A172 (cell line): ENCODE measurements around the gene ARSK. TPM values are rescaled to one million over a fixed set of nuclear protein-coding genes. Genes with fewer than 3 reads are reported as not detected.
A peak's percentile ranks its signal among the peaks of the same experiment; 100 is the strongest.

Source experiments
- DNase-seq: peaks from one replicate; pipeline ENCODE4 v3.0.0-alpha.2; 2015; ENCODE audit warnings: low spot score
- total RNA-seq: library from RNA; depleted of rRNA; stranded (reverse); fragments of >200 nt; shearing (Covaris generic); gene quantifications from 2 replicates; pipeline ENCODE4 v1.2.3, GENCODE V29; 2014

The ARSK gene
- total RNA-seq, 1 experiment from 2014 or later: 18.3 TPM

DNA sequence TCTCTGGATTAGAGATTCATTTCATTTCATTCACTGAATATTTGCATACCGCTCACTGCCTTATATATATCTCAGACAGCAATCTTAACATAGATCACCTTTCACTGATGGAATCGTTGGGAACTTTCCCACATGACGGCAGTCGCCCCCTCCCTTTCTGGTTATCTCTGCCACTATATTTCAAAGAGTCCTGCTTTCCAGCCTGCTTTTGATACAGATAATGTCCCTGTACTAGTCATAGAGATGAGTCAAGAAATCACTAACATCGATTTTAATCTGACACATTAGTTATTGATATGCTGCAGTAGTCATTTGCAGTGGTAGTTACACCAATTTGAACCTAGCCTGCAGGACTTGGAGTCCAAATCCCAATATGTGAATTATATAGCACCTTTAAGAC lies 8.5 kb downstream of the ARSK start:
- DNase-seq: no peak

DNA sequence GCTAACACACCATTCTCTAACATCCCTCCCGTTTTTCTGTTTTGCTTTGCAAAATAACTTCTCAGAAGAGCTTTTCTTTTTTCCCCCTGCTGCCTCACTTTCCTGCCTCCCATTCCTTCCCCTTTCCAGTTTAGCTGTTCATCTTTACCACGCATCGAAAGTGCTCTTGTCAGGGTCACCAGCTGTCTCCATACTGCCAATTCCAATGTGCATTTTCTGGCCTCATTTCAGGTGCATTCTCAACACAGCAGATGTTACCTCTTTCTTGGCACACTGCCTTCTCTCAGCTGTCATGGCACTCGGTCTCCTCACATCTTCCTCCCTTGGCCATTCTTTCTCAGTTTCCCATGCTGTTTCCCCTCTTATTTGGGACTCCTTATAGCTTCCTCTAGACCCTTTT lies 9.5 kb downstream of the ARSK start:
- DNase-seq: no peak

DNA sequence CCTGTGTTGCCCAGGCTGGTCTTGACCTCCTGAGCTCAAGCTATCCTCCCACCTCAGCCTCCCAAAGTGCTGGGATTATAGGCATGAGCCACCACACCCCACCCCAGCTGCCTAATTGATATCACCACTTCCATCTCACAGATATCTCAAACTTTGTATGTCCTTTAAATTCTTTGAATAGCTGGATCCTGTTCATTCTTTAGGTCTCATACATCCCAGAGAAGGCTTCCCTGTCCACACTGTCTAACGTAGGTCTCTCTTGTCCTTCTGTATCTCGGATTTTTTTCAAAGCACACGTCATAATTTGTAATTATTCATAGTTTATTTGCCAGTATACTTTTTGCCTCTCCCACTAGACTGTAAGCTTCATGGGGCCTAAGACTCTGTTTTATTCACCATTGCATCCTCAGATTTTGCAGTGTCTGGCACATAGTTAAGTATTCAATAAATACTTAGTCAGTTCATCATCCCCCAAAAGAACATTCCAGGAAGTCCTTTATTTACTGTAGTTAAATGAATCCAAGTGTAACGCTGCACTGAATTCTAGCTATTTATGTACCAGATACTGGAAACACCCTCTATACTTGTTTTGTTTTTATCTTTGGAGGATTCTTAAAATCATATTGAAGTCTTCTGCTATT lies 10.5 kb downstream of the ARSK start:
- DNase-seq: no peak

DNA sequence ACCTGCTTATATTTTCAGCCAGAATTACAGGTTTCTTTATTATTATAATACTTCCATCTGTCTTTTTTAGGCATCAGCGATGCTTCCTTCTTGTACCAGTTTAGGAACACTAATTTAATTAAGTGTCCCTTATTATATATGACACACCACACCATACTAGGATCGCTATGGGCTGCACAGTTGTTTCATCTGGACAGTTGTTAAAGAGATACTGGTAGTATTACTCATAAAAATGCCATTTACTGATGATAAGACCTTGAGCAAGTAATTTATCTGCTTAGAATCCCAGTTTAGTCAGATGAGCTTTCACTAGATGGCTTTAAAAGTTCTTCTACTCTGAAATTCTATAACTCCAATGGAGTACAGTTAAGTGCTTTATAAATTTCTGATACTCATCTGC lies 17.1 kb downstream of the ARSK start:
- no peak for DNase-seq

DNA sequence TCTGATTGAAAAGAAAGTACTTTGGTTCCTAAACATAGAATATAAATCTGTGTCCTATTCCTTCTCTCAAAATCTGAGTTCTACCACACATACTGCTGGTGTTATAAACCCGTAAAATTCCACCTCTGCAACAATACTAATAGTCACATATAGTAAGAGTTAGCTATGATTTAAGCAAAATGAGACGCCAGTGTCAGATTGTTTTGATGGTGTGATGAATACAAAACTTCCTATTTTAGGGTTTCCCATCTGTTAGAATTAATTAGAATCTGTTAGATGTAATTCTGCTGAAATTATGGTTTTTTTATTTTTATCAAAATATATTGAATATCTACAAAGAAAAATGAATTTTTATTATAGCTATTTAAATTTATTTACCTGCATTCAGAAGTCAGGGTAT lies 26.7 kb downstream of the ARSK start:
- no peak for DNase-seq

DNA sequence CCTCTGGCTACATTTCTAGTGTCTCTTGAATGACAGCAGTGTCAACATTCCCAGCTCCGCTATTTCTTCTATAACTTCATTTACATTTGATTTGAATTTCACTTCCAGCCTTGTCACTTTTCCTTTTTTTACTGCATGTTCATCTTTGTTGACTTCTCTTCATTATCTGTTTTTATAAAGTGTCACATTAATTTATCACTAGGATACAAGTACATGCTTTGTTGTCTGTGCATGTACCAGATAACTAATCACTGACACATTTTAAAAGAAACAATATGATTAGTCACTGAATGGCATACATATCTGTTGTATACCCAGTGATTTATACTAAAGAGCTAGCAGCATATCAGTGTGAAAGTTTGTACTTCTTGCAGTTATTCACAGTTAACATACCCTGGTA lies 29.1 kb downstream of the ARSK start:
- DNase-seq: no peak

DNA sequence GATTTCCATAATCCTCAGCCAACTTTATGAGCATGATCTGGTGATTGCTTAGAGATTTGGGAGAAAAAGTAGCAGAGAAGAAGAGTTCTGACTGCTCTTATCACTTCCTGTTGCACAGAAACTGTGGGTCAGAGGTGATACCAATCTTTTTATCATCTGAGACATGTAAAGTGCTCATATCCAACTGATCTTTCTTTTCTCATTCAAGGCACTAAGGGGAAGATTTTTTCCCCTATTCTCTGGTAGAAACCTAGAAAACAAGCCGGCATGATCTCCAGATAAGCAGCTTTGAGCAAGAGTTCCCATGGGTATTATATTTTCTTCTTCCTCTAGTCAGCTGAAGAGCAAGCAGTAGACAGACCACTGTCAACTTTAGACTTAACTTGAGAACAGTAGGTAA lies 36.0 kb downstream of the ARSK start:
- no peak for DNase-seq

DNA sequence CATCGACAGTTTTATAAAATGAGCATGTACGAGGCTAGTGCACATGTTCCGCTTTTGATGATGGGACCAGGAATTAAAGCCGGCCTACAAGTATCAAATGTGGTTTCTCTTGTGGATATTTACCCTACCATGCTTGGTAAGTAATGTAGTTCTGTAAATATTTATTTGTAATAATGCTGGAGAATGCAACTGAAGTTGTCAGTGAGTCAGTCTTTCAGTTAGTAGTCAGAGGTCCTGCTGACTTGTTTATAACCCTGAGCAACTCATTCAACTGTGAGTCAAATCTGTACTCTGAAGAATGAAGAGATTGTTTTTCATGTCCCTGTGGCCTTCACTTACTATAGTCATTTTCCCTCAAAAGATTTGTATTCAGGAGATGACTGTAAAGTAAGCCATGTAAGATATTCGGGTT lies 36.6 kb downstream of the ARSK start:
- peak; percentile 41 for DNase-seq

DNA sequence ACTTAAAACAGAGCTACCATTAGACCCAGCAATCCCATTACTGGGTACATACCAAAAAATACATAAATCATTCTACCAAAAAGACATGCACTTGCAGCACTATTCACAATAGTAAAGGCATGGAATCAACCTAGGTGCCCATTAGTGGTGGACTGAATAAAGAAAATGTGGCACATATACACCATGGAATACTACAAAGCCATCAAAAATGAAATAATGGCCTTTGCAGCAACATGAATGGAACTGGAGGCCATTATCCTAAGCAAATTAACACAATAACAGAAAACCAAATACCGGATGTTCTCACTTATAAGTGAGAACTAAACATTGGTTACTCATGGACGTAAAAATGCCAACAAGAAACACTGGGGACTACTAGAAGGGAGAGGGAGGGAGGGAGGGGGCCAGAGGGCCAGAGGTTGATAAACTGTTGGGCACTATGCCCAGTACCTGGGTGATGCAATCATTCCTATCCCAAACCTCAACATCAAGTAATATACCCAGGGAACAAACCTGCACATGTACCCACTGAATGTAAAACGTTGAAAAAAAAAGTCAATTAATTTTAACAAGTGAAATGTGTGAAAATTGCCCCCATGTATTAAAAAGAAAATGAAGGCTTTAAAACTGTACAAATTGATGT lies 40.5 kb downstream of the ARSK start:
- peak; percentile 15 for DNase-seq

DNA sequence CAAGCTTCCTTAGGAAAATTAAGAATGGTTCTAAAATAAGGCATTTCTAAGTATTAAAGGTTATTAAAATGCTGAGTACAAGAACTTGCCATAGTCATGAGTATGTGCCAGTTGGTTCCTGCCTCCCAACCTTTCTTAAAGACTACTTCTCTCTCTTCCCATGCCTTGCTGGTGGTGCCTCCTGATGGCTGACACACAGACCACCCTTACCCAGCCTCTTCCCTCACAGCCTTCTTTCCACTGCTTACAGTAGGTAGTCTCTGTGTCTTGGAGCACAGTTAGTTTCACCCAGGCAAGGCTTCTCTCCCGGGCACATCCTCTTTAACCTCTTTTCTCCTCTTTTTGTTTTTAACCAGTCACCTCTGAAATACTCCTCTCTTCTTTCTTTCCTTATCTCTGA lies 44.4 kb downstream of the ARSK start:
- no peak for DNase-seq

DNA sequence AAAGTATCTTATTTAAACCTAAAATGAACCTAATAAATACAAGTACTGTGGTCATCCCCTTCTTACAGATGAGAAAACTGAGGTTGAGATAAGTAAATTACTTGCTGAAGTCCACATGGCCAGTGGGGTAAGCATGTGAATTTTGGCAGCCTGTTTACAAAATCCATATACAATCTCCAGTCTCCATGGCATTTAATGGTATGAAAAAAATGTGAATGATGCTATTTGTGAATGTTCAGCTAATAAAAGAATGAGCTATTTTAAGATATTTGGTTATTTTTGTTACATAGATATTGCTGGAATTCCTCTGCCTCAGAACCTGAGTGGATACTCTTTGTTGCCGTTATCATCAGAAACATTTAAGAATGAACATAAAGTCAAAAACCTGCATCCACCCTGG lies 45.7 kb downstream of the ARSK start:
- DNase-seq: no peak

DNA sequence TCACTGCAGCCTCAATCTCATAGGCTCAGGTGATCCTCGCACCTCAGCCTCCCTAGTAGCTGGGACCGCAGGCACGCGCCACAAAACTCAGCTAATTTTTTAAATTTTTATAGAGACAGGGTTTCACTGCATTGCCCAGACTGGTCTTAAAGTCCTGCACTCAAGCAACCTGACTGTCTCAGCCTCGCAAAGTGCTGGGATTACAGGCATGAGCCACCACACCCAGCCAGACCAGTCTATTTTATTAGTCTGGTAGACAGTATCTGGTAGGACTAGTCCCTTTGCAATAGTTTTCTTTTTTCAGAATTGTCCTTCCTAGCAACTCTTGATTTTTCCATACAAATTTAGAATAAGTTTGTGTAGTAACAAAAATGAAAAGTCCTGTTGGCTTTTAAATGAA lies 50.9 kb downstream of the ARSK start:
- no peak for DNase-seq

DNA sequence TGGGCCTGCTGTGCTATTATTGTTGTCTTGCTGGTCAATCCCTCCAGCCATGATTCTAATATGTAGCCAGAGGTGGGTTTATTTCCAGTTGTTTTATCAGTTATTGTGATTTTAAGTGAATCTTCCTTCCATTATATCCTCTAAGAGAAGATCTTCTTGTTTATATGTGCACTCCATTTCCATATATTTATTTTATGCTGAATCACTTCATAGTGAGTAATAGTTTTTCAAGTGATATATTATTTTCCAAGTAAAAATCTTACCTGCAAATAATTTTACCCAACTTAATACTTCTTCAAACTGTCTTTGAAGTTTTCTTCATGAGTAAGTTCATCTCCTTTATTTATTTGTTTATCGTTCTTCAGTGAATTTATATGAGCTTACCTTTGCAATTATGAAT lies 51.5 kb downstream of the ARSK start:
- DNase-seq: no peak

DNA sequence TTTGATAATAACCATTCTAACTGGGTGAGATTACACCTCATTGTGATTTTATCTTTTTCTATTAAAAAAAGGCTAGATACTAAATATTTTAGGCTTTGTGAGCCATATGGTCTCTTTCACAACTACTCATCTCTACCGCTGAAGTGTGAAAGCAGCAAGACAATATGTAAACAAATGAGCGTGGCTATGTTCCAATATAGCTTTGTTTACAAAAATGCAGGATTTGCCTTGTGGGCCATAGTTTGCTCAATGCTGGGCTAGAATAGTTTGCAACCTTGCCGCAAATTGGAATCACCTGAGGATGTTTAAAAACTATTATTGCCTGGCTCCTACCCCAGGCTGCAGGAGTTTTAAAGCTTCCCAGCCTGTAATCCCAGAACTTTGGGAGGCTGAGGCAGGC lies 54.8 kb downstream of the ARSK start:
- DNase-seq: no peak

DNA sequence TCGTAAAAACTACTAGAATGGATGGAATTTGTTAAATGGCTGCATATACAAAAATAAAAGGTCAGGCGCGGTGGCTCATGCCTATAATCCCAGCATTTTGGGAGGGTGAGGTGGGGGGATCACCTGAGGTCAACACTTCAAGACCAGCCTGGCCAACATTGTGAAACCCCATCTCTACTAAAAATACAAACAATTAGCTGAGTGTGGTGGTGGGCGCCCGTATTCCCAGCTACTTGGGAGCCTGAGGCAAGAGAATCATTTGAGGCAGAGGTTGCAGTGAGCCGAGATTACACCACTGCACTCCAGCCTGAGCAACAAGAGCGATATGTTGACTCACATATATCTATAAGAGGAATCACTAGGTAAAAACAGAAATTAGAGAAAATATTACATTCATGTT lies 55.6 kb downstream of the ARSK start:
- DNase-seq: no peak

DNA sequence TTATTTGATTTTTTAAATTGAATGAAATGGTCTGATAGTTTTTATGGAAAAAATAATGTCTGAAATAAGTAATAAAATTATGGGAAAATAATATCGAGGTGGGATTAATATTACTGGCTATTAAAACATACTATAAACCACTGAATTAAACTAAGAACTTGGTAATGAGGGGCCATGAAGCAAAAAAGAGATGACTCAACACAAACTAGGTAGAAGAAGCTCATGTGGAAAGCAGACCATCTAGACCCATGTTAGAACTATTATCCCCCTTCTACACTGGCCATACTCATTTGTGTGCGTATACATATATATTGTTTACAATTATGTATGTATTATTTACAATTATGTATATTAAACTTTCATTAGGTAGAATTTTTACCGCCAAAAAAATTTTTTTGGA lies 56.5 kb downstream of the ARSK start:
- no peak for DNase-seq

DNA sequence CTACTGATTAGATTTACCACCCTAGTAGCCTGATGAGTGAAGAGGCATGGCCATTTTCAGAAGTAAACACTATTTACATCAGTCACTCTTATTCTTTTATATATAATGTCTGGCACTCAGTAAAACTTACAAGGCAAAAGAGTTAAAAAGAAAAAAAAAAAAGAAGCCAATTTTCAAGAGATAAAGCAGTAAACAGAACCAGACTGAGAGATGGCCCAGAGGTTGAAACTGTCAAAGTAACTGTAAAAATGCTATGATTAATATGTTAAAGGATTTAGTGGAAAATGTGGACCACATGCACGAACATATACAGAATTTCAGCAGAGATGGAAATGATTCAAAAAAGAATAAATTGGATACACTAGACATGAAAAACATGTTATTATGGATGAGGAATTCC lies 58.6 kb downstream of the ARSK start:
- DNase-seq: no peak

DNA sequence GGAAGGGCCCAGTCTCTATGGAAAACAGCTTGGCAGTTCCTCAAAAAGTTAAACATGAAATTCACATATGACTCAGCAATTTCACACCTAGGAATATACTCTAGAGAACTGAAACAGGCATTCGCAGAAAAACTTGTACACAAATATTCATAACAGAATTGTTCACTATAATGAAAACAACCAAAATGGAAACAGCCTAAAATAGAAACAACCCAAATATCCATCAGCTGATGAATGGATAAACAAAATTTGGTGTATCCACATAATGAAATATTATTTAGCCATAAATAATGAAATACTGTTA lies 60.2 kb downstream of the ARSK start:
- no peak for DNase-seq

DNA sequence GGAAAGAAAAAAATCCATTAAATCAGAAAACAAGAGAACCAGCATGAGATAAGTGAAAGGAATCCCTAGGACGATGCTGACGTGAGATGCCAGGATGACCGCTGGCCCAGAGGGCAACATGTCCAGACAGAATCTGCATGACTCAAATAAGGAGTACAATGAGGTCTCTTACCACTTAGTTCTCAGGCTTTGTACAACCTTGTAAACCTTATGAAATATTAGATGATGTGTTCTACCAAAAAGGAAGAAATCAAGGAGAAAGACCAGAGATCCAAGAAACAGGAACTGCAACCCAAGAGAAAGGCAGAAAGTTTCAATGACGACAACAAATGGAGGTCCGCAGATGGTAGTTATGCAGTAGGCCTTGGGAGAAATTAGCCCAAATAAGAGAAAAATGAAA lies 62.2 kb downstream of the ARSK start:
- no peak for DNase-seq

DNA sequence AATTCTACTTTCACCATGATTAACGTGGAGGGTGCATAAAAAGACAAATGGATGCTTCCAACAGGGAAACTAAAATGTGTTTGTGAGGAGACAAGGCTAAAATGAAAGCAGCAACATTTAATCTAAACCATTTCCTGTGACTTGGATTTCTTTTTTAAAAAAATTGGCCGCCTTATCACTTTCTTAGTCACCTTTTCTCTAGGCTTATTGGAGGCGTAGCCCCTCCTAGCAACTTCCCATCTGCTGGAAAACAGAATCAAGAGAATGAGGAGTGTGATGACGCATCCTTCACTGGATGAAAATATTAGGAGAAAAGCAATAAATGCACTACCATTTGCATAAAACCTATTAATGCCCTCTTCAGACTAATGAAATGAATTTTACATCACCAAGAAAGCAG lies 64.2 kb downstream of the ARSK start:
- peak; percentile 70 for DNase-seq

DNA sequence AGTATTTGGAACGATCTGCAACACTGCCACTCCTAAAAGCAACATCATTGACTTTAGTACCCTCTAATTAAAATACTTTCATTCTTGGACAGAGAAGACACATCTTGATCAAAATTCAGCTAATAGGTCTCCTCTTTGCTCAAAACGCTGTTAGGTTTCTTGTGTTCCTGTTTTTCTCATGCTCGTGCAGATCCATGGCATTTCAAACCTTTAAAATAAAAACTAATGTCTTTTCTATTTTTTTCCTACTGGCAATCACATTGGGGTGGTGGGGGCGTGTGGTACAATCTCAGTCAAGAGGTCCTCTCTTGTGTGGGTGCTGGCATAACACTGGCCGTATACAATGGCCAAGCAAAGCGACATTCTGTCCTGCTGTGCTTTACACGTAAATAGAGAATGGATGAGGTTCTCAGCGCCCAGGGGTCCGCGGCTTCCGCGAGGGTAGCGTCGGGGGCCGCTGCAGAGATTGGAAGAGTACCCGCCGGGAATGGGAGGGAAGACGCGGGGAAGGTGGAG lies 64.7 kb downstream of the ARSK start:
- no peak for DNase-seq

DNA sequence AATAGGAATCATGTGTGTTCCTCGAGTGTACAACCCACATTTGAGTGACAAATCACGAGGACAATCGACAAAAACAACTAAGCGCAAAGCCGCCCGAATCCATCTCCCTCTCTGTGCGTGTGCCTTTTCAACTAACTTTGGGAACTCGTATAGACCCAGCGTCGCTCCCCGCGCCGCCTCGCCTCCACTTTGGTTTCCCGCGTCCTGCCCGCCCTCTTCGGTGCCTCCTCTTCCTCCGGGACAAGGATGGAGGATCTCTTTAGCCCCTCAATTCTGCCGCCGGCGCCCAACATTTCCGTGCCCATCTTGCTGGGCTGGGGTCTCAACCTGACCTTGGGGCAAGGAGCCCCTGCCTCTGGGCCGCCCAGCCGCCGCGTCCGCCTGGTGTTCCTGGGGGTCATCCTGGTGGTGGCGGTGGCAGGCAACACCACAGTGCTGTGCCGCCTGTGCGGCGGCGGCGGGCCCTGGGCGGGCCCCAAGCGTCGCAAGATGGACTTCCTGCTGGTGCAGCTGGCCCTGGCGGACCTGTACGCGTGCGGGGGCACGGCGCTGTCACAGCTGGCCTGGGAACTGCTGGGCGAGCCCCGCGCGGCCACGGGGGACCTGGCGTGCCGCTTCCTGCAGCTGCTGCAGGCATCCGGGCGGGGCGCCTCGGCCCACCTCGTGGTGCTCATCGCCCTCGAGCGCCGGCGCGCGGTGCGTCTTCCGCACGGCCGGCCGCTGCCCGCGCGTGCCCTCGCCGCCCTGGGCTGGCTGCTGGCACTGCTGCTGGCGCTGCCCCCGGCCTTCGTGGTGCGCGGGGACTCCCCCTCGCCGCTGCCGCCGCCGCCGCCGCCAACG lies 65.3 kb downstream of the ARSK start, which contains the start of gene GPR150:
GPR150 (plus strand) TSS at position 58 of the 840 bp plus-strand sequence; CDS start at position 247, 189 bp downstream.
- DNase-seq: no peak
